ENCODE data around the gene PSG6. TPM values are rescaled to one million over a fixed set of nuclear protein-coding genes. Genes with fewer than 3 reads are reported as not detected.
A peak's percentile ranks its signal among the peaks of the same experiment; 100 is the strongest.
"Not testable (repeated sequence)": the region's sequence is repeated elsewhere in the genome, so short reads cannot be mapped to it uniquely, and the experiment has no call there.

Gene PSG6
- polyA plus RNA-seq, 1 donor (not counting 4 experiments of a cell fraction or from before 2014, with no cell fraction given) = 0.45 TPM

- H3K27me3 ChIP-seq (ENCODE audit: control insufficient read depth, extremely low read depth, insufficient read depth, low read length); H2AFZ ChIP-seq (ENCODE audit: control insufficient read depth, low read length); FAIRE-seq; H3K9me3 ChIP-seq (ENCODE audit: control insufficient read depth, low read depth, low read length); H3K79me2 ChIP-seq (ENCODE audit: control insufficient read depth, insufficient read depth, low read length); H3K4me2 ChIP-seq (ENCODE audit: control insufficient read depth, extremely low read depth, insufficient read depth, low read depth, low read length); H3K36me3 ChIP-seq (ENCODE audit: control insufficient read depth in 2 of 2, extremely low read depth in 1 of 2, insufficient read depth in 2 of 2, low read length in 2 of 2); dilution Hi-C loops (cut with MboI; ENCODE audit: extremely low pct_ligation_motif_present, low sequenced_read_pairs); DNase-seq (ENCODE audit: low read depth, low spot score); H4K20me1 ChIP-seq (ENCODE audit: control insufficient read depth, extremely low read depth, insufficient read depth, low read length); H3K4me3 ChIP-seq (ENCODE audit: control insufficient read depth in 2 of 3, extremely low read depth in 1 of 3, insufficient read depth in 2 of 3, low read depth in 1 of 3, low read length in 3 of 3); H3K9me1 ChIP-seq (ENCODE audit: control insufficient read depth, extremely low read depth, insufficient read depth, low read length); H3K9ac ChIP-seq (ENCODE audit: control insufficient read depth, extremely low read depth, insufficient read depth, low read length): not testable (repeated sequence)
- Histone ChIP-seq H3K27ac (ENCODE audit: control insufficient read depth, insufficient read depth, low read length) (peak overlapping the region; percentile 6), H3K4me1 (ENCODE audit: control insufficient read depth, extremely low read depth, insufficient read depth, low read length) (peaks cover 13% of the 10 kb centered on the region)
These were observed 35.0 kb downstream of the PSG6 start for GRCh38 chr19:42882730-42883129.

GRCh38 chr19:42882010-42882409 lies 35.7 kb downstream of the PSG6 start:
- H3K4me3 ChIP-seq (ENCODE audit: control insufficient read depth in 2 of 3, extremely low read depth in 1 of 3, insufficient read depth in 2 of 3, low read depth in 1 of 3, low read length in 3 of 3); H3K79me2 ChIP-seq (ENCODE audit: control insufficient read depth, insufficient read depth, low read length); H4K20me1 ChIP-seq (ENCODE audit: control insufficient read depth, extremely low read depth, insufficient read depth, low read length); H3K36me3 ChIP-seq (ENCODE audit: control insufficient read depth in 2 of 2, extremely low read depth in 1 of 2, insufficient read depth in 2 of 2, low read length in 2 of 2); H3K9ac ChIP-seq (ENCODE audit: control insufficient read depth, extremely low read depth, insufficient read depth, low read length); H2AFZ ChIP-seq (ENCODE audit: control insufficient read depth, low read length); H3K4me2 ChIP-seq (ENCODE audit: control insufficient read depth, extremely low read depth, insufficient read depth, low read depth, low read length); FAIRE-seq; H3K27me3 ChIP-seq (ENCODE audit: control insufficient read depth, extremely low read depth, insufficient read depth, low read length); dilution Hi-C loops (cut with MboI; ENCODE audit: extremely low pct_ligation_motif_present, low sequenced_read_pairs); H3K9me3 ChIP-seq (ENCODE audit: control insufficient read depth, low read depth, low read length); H3K9me1 ChIP-seq (ENCODE audit: control insufficient read depth, extremely low read depth, insufficient read depth, low read length); DNase-seq (ENCODE audit: low read depth, low spot score): not testable (repeated sequence)
- Histone ChIP-seq H3K4me1 (ENCODE audit: control insufficient read depth, extremely low read depth, insufficient read depth, low read length) (peaks cover 12% of the 10 kb centered on the region), H3K27ac (ENCODE audit: control insufficient read depth, insufficient read depth, low read length) (peak overlapping the region; percentile 47)

GRCh38 chr19:42881279-42881678 lies 36.4 kb downstream of the PSG6 start:
- not testable (repeated sequence) for DNase-seq (ENCODE audit: low read depth, low spot score)

GRCh38 chr19:42880621-42881020 lies 37.1 kb downstream of the PSG6 start:
- not testable (repeated sequence) for H3K36me3 ChIP-seq (ENCODE audit: control insufficient read depth in 2 of 2, extremely low read depth in 1 of 2, insufficient read depth in 2 of 2, low read length in 2 of 2)

More at GRCh38 chr19:42881279-42881678, 36.4 kb downstream of the PSG6 start:
- FAIRE-seq; H3K4me2 ChIP-seq (ENCODE audit: control insufficient read depth, extremely low read depth, insufficient read depth, low read depth, low read length); H3K9me1 ChIP-seq (ENCODE audit: control insufficient read depth, extremely low read depth, insufficient read depth, low read length); H4K20me1 ChIP-seq (ENCODE audit: control insufficient read depth, extremely low read depth, insufficient read depth, low read length); H3K36me3 ChIP-seq (ENCODE audit: control insufficient read depth in 2 of 2, extremely low read depth in 1 of 2, insufficient read depth in 2 of 2, low read length in 2 of 2); H3K4me3 ChIP-seq (ENCODE audit: control insufficient read depth in 2 of 3, extremely low read depth in 1 of 3, insufficient read depth in 2 of 3, low read depth in 1 of 3, low read length in 3 of 3); H3K27me3 ChIP-seq (ENCODE audit: control insufficient read depth, extremely low read depth, insufficient read depth, low read length); H3K79me2 ChIP-seq (ENCODE audit: control insufficient read depth, insufficient read depth, low read length); H3K9me3 ChIP-seq (ENCODE audit: control insufficient read depth, low read depth, low read length); H3K9ac ChIP-seq (ENCODE audit: control insufficient read depth, extremely low read depth, insufficient read depth, low read length); H3K27ac ChIP-seq (ENCODE audit: control insufficient read depth, insufficient read depth, low read length); H2AFZ ChIP-seq (ENCODE audit: control insufficient read depth, low read length); dilution Hi-C loops (cut with MboI; ENCODE audit: extremely low pct_ligation_motif_present, low sequenced_read_pairs): not testable (repeated sequence)
- peak; percentile 47 to 71 (median 50) for TF ChIP-seq CTCF (optimal IDR thresholded peaks at IDR 0.05 in 1 of 3, IDR thresholded peaks at IDR 0.05 in 1 of 3, conservative IDR thresholded peaks at IDR 0.05 in 1 of 3; ENCODE audit: extremely low read depth in 1 of 3, insufficient read depth in 2 of 3, low read length in 3 of 3)
- peaks cover 18% of the 10 kb centered on the region for H3K4me1 ChIP-seq (ENCODE audit: control insufficient read depth, extremely low read depth, insufficient read depth, low read length)

More at GRCh38 chr19:42880621-42881020, 37.1 kb downstream of the PSG6 start:
- DNase-seq (ENCODE audit: low read depth, low spot score); H3K9ac ChIP-seq (ENCODE audit: control insufficient read depth, extremely low read depth, insufficient read depth, low read length); FAIRE-seq; H3K27ac ChIP-seq (ENCODE audit: control insufficient read depth, insufficient read depth, low read length); H3K79me2 ChIP-seq (ENCODE audit: control insufficient read depth, insufficient read depth, low read length); H3K9me3 ChIP-seq (ENCODE audit: control insufficient read depth, low read depth, low read length); H4K20me1 ChIP-seq (ENCODE audit: control insufficient read depth, extremely low read depth, insufficient read depth, low read length); H3K4me3 ChIP-seq (ENCODE audit: control insufficient read depth in 2 of 3, extremely low read depth in 1 of 3, insufficient read depth in 2 of 3, low read depth in 1 of 3, low read length in 3 of 3); H3K27me3 ChIP-seq (ENCODE audit: control insufficient read depth, extremely low read depth, insufficient read depth, low read length); dilution Hi-C loops (cut with MboI; ENCODE audit: extremely low pct_ligation_motif_present, low sequenced_read_pairs); H3K4me2 ChIP-seq (ENCODE audit: control insufficient read depth, extremely low read depth, insufficient read depth, low read depth, low read length); H3K9me1 ChIP-seq (ENCODE audit: control insufficient read depth, extremely low read depth, insufficient read depth, low read length); H2AFZ ChIP-seq (ENCODE audit: control insufficient read depth, low read length): not testable (repeated sequence)
- H3K4me1 ChIP-seq (ENCODE audit: control insufficient read depth, extremely low read depth, insufficient read depth, low read length) = peaks cover 25% of the 10 kb centered on the region
